H9 (cell line): ENCODE data around the gene NACC2. TPM values are rescaled to one million over a fixed set of nuclear protein-coding genes. Genes with fewer than 3 reads are reported as not detected.
A peak's percentile ranks its signal among the peaks of the same experiment; 100 is the strongest.

Experiments
- DNase-seq: peaks from one replicate; pipeline ENCODE4 v3.0.0-alpha.2; 2017
- H2AFZ ChIP-seq: one replicate; pipeline ENCODE4 v1.6.1; 2013; ENCODE audit warnings: mild to moderate bottlenecking, low read length, control low read depth, moderate library complexity
- H2AK5ac ChIP-seq: 2 replicates; pipeline ENCODE4 v1.6.1; 2013; ENCODE audit warnings: low read length, control low read depth, mixed read lengths; ENCODE audit not compliant: insufficient read length
- H2BK120ac ChIP-seq: one replicate; pipeline ENCODE4 v1.6.1; 2013; ENCODE audit warnings: low read depth, mild to moderate bottlenecking, low read length, control low read depth, inconsistent platforms; ENCODE audit not compliant: poor library complexity, severe bottlenecking
- H2BK12ac ChIP-seq: 2 replicates; pipeline ENCODE4 v1.6.1; 2013; ENCODE audit warnings: low read length, control low read depth, mixed read lengths, low read depth; ENCODE audit not compliant: insufficient read length
- H2BK15ac ChIP-seq: 2 replicates; pipeline ENCODE4 v1.6.1; 2013; ENCODE audit warnings: low read depth, low read length, control low read depth
- H2BK20ac ChIP-seq: one replicate; pipeline ENCODE4 v1.6.1; 2013; ENCODE audit warnings: low read depth, mild to moderate bottlenecking, low read length, control low read depth, inconsistent platforms; ENCODE audit not compliant: poor library complexity, severe bottlenecking
- H2BK5ac ChIP-seq: 2 replicates; pipeline ENCODE4 v1.6.1; 2013; ENCODE audit warnings: low read length, control low read depth, mixed read lengths; ENCODE audit not compliant: insufficient read length
- H3K14ac ChIP-seq: 2 replicates; pipeline ENCODE4 v1.6.1; 2013; ENCODE audit warnings: low read length, control low read depth; ENCODE audit not compliant: insufficient read depth
- H3K18ac ChIP-seq: 2 replicates; pipeline ENCODE4 v1.6.1; 2013; ENCODE audit warnings: low read depth, mild to moderate bottlenecking, mixed read lengths, low read length, control low read depth; ENCODE audit not compliant: insufficient read length
- H3K23ac ChIP-seq: 2 replicates; pipeline ENCODE4 v1.6.1; 2013; ENCODE audit warnings: low read length, control low read depth, mixed read lengths, low read depth; ENCODE audit not compliant: insufficient read length
- H3K23me2 ChIP-seq: 2 replicates; pipeline ENCODE4 v1.6.1; 2013; ENCODE audit warnings: low read depth, mild to moderate bottlenecking, mixed read lengths, low read length, control low read depth; ENCODE audit not compliant: insufficient read length, poor library complexity, severe bottlenecking
- H3K27ac ChIP-seq: 2 replicates; pipeline ENCODE4 v1.5.1; 2013; ENCODE audit warnings: low read length, control low read depth, mixed read lengths, low read depth; ENCODE audit not compliant: insufficient read length
- H3K27me3 ChIP-seq: 2 replicates; pipeline ENCODE4 v1.6.1; 2013; ENCODE audit warnings: low read length, control low read depth, inconsistent platforms; ENCODE audit not compliant: insufficient read depth
- H3K4ac ChIP-seq: 2 replicates; pipeline ENCODE4 v1.6.1; 2013; ENCODE audit warnings: low read depth, mild to moderate bottlenecking, control low read depth, inconsistent platforms, low read length, moderate library complexity
- H3K4me1 ChIP-seq: 2 replicates; pipeline ENCODE4 v1.6.1; 2013; ENCODE audit warnings: low read length, control low read depth, inconsistent platforms; ENCODE audit not compliant: insufficient read depth
- H3K4me2 ChIP-seq: 2 replicates; pipeline ENCODE4 v1.6.1; 2013; ENCODE audit warnings: low read length, control low read depth, mixed read lengths; ENCODE audit not compliant: insufficient read length, insufficient read depth
- H3K56ac ChIP-seq: 2 replicates; pipeline ENCODE4 v1.6.1; 2013; ENCODE audit warnings: low read depth, mild to moderate bottlenecking, mixed read lengths, low read length, control low read depth; ENCODE audit not compliant: insufficient read length
- H3K79me1 ChIP-seq: 2 replicates; pipeline ENCODE4 v1.6.1; 2013; ENCODE audit warnings: low read depth, mild to moderate bottlenecking, moderate library complexity, low read length, control low read depth, inconsistent platforms; ENCODE audit not compliant: insufficient read depth, poor library complexity, severe bottlenecking
- H3K79me2 ChIP-seq: 2 replicates; pipeline ENCODE4 v1.6.1; 2013; ENCODE audit warnings: low read length, control low read depth, inconsistent platforms; ENCODE audit not compliant: insufficient read depth
- H3K9ac ChIP-seq: 2 replicates; pipeline ENCODE4 v1.6.1; 2013; ENCODE audit warnings: low read length, control low read depth, mixed read lengths; ENCODE audit not compliant: insufficient read length; ENCODE audit errors: extremely low read depth
- H3K9me3 ChIP-seq: one replicate; pipeline ENCODE4 v1.6.1; 2013; ENCODE audit warnings: low read depth, low read length, inconsistent platforms; ENCODE audit not compliant: control insufficient read depth
- H3T11ph ChIP-seq: one replicate; pipeline ENCODE4 v1.6.1; 2013; ENCODE audit warnings: mild to moderate bottlenecking, low read length, control low read depth, inconsistent platforms
- H4K20me1 ChIP-seq: one replicate; pipeline ENCODE4 v1.6.1; 2013; ENCODE audit not compliant: control insufficient read depth, insufficient read length, insufficient read depth
- H4K5ac ChIP-seq: 2 replicates; pipeline ENCODE4 v1.6.1; 2013; ENCODE audit warnings: low read depth, mild to moderate bottlenecking, mixed read lengths, low read length, control low read depth; ENCODE audit not compliant: insufficient read length
- H4K8ac ChIP-seq: replicated peaks from 2 replicates; pipeline ENCODE4 v1.6.1; 2013; ENCODE audit warnings: low read length, control low read depth, mixed read lengths, low read depth; ENCODE audit not compliant: insufficient read length
- H4K91ac ChIP-seq: 2 replicates; pipeline ENCODE4 v1.6.1; 2013; ENCODE audit warnings: low read depth, mild to moderate bottlenecking, moderate library complexity, mixed read lengths, low read length, control low read depth; ENCODE audit not compliant: insufficient read length
- H3K27ac Mint-ChIP-seq, 3 experiments: 2 replicates in 2 of 3; 3 replicates in 1 of 3; pipeline ENCODE4 v1.8.0; 2020 to 2021; ENCODE audit warnings: mixed read lengths in 3 of 3, mild to moderate bottlenecking in 1 of 3, moderate library complexity in 1 of 3
- H3K27me3 Mint-ChIP-seq: 2 replicates; pipeline ENCODE4 v1.8.0; 2021; ENCODE audit warnings: low read depth, mild to moderate bottlenecking, moderate library complexity, mixed read lengths
- H3K36me3 Mint-ChIP-seq, 3 experiments: 2 replicates in 2 of 3; 3 replicates in 1 of 3; pipeline ENCODE4 v1.8.0; 2020 to 2021; ENCODE audit warnings: low read depth in 3 of 3, mixed read lengths in 3 of 3; ENCODE audit not compliant: insufficient read depth in 1 of 3
- H3K4me1 Mint-ChIP-seq, 2 experiments: 2 replicates each; pipeline ENCODE4 v1.8.0; 2020; ENCODE audit warnings: mixed read lengths in 2 of 2
- H3K4me3 Mint-ChIP-seq, 2 experiments: 2 replicates in 1 of 2; 3 replicates in 1 of 2; pipeline ENCODE4 v1.8.0; 2020 to 2021; ENCODE audit warnings: mild to moderate bottlenecking in 2 of 2, mixed read lengths in 2 of 2, moderate library complexity in 1 of 2
- H3K9me3 Mint-ChIP-seq, 2 experiments: 2 replicates in 1 of 2; 3 replicates in 1 of 2; pipeline ENCODE4 v1.8.0; 2020; ENCODE audit warnings: mild to moderate bottlenecking in 2 of 2, mixed read lengths in 2 of 2, moderate library complexity in 1 of 2
- WGBS: extraction: QIAGEN DNeasy Blood & Tissue Kit; methylation state at CpG from one replicate; pipeline ENCODE4 v1.1.7; 2013; ENCODE audit warnings: missing lambda C conversion rate, low lambda C conversion rate, mixed read lengths; ENCODE audit not compliant: insufficient read length; ENCODE audit errors: extremely low coverage; 5-methylcytosine and 5-hydroxymethylcytosine counted together
- total RNA-seq: library from RNA; stranded (reverse); gene quantifications from 2 replicates; pipeline ENCODE4 v1.2.1, GENCODE V29; 2021
- TF ChIP-seq, protein P1 (sequence below): fragments of 200-600 bp; sonication (generic); conservative IDR thresholded peaks from 3 replicates; pipeline ENCODE4 v1.8.0; 2021; ENCODE audit warnings: antibody characterized with exemption, mild to moderate bottlenecking

Gene NACC2
- total RNA-seq, 1 experiment from 2014 or later, result 11.5 TPM

DNA sequence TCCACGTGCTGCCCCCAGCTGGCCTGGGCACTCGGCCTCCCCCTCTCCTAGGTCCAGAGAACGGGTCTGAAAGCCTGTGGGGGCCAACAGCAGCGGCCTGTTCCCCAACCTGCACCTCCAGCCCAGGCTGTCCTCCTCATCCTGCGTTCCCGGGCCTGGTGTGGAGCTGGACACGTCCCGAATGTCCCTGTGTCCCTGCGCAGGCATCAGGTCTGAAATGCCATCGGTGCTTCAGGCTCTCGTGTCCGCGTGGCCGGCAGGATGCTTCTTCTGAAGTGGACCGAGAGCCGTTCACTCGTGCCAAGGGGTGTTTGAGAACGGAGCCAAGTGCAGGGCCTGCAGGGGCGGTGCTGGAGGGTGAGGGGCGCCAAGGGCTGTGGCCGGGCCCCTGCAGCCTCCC is 109.2 kb downstream of the NACC2 start:
- H3T11ph ChIP-seq, result no peak overlapping the region
- H3K27ac ChIP-seq, result no peak overlapping the region
- H3K23me2 ChIP-seq, result no peaks in the 10 kb centered on the region
- H3K4me1 Mint-ChIP-seq, result peaks cover 8 to 16% of the 10 kb centered on the region in 2 experiments
- no peak overlapping the region for H2AFZ ChIP-seq
- no peak overlapping the region for H4K8ac ChIP-seq
- no CpG with 5 or more reads among the region's 21 CpGs for WGBS
- no peak overlapping the region for H3K4me2 ChIP-seq
- no peaks in the 10 kb centered on the region for H3K27me3 Mint-ChIP-seq
- no peak overlapping the region for H2BK5ac ChIP-seq
- no peak overlapping the region for H2BK15ac ChIP-seq
- no peak overlapping the region for H4K91ac ChIP-seq
- no peaks in the 10 kb centered on the region for H4K20me1 ChIP-seq
- no peak overlapping the region for H2BK12ac ChIP-seq
- H3K79me2 ChIP-seq, result no peaks in the 10 kb centered on the region
- H3K4ac ChIP-seq, result no peak overlapping the region
- no peak overlapping the region for H2BK20ac ChIP-seq
- H3K27ac Mint-ChIP-seq, result peak overlapping the region in 1 of 3 experiments; percentile 52; a peak in 1 of 7 replicates
- H2AK5ac ChIP-seq, result no peak overlapping the region
- DNase-seq, result no peak
- H2BK120ac ChIP-seq, result no peak overlapping the region
- no peaks in the 10 kb centered on the region for H3K9me3 Mint-ChIP-seq
- peak overlapping the region; percentile 10 for H3K18ac ChIP-seq
- H3K56ac ChIP-seq, result no peak overlapping the region
- no peaks in the 10 kb centered on the region for H3K36me3 Mint-ChIP-seq
- H3K14ac ChIP-seq, result no peak overlapping the region; the same call in 1 of the 2 replicates
- H3K27me3 ChIP-seq, result no peaks in the 10 kb centered on the region
- H4K5ac ChIP-seq, result no peak overlapping the region
- no peak overlapping the region; a peak in 1 of 5 replicates for H3K4me3 Mint-ChIP-seq
- H3K9ac ChIP-seq, result no peak overlapping the region
- H3K79me1 ChIP-seq, result no peaks in the 10 kb centered on the region
- TF ChIP-seq, protein P1, sequence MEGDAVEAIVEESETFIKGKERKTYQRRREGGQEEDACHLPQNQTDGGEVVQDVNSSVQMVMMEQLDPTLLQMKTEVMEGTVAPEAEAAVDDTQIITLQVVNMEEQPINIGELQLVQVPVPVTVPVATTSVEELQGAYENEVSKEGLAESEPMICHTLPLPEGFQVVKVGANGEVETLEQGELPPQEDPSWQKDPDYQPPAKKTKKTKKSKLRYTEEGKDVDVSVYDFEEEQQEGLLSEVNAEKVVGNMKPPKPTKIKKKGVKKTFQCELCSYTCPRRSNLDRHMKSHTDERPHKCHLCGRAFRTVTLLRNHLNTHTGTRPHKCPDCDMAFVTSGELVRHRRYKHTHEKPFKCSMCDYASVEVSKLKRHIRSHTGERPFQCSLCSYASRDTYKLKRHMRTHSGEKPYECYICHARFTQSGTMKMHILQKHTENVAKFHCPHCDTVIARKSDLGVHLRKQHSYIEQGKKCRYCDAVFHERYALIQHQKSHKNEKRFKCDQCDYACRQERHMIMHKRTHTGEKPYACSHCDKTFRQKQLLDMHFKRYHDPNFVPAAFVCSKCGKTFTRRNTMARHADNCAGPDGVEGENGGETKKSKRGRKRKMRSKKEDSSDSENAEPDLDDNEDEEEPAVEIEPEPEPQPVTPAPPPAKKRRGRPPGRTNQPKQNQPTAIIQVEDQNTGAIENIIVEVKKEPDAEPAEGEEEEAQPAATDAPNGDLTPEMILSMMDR, result no peak
- no peak overlapping the region for H3K23ac ChIP-seq
- no peaks in the 10 kb centered on the region for H3K4me1 ChIP-seq
- H3K9me3 ChIP-seq, result no peaks in the 10 kb centered on the region
